ENCODE results near the gene SLC39A3.
A peak's percentile ranks its signal among the peaks of the same experiment; 100 is the strongest.

The SLC39A3 gene

DNA sequence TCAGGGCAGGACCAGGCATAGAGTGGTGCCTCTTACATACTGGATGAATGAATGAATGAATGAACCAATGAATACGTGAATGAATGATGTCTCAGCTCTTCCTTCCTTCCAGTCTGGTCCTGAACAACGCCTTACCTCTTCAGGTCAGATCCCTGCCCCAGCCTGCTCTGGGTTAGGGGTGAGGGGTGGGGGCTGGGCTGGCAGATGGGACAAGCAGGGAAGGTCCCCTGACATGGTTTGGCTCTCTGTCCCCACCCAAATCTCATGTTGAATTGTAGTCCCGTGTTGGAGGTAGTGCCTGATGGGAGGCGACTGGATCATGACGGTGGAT, 28.0 kb downstream of the SLC39A3 start:
- Histone ChIP-seq H3K9me3 (ENCODE audit: low read length) (peaks cover 4% of the 10 kb centered on the region), H4K20me1 (ENCODE audit: insufficient read depth, low read length) (no peaks in the 10 kb centered on the region), H3K27ac (ENCODE audit: low read depth, low read length, poor library complexity, severe bottlenecking) (no peak overlapping the region), H2AFZ (ENCODE audit: low read length) (no peak overlapping the region), H3K9ac (ENCODE audit: low read length) (no peak overlapping the region), H3K79me2 (ENCODE audit: insufficient read depth, low read length) (no peaks in the 10 kb centered on the region), H3K4me2 (ENCODE audit: low read length) (no peak overlapping the region), H3K4me1 (ENCODE audit: insufficient read depth, low read length, severe bottlenecking) (peaks cover 16% of the 10 kb centered on the region), H3F3A (ENCODE audit: insufficient read depth, low read length) (no peaks in the 10 kb centered on the region), H3K4me3 (ENCODE audit: low read depth, low read length, poor library complexity, severe bottlenecking) (no peak overlapping the region), H3K36me3 (ENCODE audit: insufficient read depth, low read length) (no peaks in the 10 kb centered on the region; the same call in 1 of the 2 replicates), H3K9me2 (ENCODE audit: low read depth, low read length) (no peaks in the 10 kb centered on the region), H3K27me3 (ENCODE audit: insufficient read depth, low read length) (peaks cover 7% of the 10 kb centered on the region; the same call in 1 of the 2 replicates)
- no peak for TF ChIP-seq EZH2 (IDR thresholded peaks at IDR 0.05; ENCODE audit: borderline replicate concordance, low read length)
- TF ChIP-seq, protein P1, sequence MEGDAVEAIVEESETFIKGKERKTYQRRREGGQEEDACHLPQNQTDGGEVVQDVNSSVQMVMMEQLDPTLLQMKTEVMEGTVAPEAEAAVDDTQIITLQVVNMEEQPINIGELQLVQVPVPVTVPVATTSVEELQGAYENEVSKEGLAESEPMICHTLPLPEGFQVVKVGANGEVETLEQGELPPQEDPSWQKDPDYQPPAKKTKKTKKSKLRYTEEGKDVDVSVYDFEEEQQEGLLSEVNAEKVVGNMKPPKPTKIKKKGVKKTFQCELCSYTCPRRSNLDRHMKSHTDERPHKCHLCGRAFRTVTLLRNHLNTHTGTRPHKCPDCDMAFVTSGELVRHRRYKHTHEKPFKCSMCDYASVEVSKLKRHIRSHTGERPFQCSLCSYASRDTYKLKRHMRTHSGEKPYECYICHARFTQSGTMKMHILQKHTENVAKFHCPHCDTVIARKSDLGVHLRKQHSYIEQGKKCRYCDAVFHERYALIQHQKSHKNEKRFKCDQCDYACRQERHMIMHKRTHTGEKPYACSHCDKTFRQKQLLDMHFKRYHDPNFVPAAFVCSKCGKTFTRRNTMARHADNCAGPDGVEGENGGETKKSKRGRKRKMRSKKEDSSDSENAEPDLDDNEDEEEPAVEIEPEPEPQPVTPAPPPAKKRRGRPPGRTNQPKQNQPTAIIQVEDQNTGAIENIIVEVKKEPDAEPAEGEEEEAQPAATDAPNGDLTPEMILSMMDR (IDR thresholded peaks at IDR 0.05; ENCODE audit: low read length), result no peak

DNA sequence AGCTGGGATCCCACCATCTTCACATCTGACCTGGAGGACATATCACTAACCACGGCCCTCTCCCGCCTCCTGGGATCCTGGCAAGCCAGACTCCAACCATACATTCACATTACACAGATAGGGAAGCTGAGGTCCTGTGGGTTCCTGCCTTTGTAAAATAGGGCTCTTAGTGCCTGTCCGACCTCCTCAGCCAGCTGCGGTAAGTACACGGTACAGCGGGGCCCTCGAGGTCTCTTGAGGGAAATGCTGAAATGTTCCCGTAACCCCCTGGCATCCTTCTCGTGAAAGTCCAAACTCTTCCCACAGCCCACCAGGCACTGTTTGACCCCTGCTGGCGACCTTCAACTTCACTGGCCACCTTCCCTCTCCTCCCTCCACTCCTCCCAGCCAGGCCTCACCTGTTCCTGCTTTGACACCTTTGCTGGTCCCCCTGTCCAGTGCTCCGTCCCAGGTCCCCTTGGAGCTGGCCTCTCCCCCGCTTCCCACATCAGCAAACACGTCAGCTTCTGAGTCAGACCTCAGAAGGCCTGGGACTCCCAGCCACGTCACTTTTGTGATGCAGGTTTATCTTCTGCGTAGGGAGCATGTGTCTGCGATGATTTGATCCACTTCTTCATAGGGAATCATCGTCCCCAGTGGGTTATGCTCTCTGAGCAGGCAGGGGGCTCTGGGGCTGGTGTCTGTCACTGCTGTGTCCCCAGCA, 28.5 kb downstream of the SLC39A3 start:
- no peaks in the 10 kb centered on the region for H3K9me2 ChIP-seq (ENCODE audit: low read depth, low read length)
- H3K9ac ChIP-seq (ENCODE audit: low read length), result no peak overlapping the region
- H2AFZ ChIP-seq (ENCODE audit: low read length), result no peak overlapping the region
- peaks cover 16% of the 10 kb centered on the region for H3K4me1 ChIP-seq (ENCODE audit: insufficient read depth, low read length, severe bottlenecking)
- H3F3A ChIP-seq (ENCODE audit: insufficient read depth, low read length), result no peaks in the 10 kb centered on the region
- peak overlapping the region; percentile 30; the same call in 1 of the 2 replicates for H3K4me2 ChIP-seq (ENCODE audit: low read length)
- no peaks in the 10 kb centered on the region for H4K20me1 ChIP-seq (ENCODE audit: insufficient read depth, low read length)
- no peaks in the 10 kb centered on the region; the same call in 1 of the 2 replicates for H3K36me3 ChIP-seq (ENCODE audit: insufficient read depth, low read length)
- peaks cover 4% of the 10 kb centered on the region for H3K9me3 ChIP-seq (ENCODE audit: low read length)
- H3K27ac ChIP-seq (ENCODE audit: low read depth, low read length, poor library complexity, severe bottlenecking), result peak overlapping the region; percentile 57
- TF ChIP-seq, protein P1 (IDR thresholded peaks at IDR 0.05; ENCODE audit: low read length), result no peak
- TF ChIP-seq EZH2 (IDR thresholded peaks at IDR 0.05; ENCODE audit: borderline replicate concordance, low read length), result no peak
- H3K79me2 ChIP-seq (ENCODE audit: insufficient read depth, low read length), result no peaks in the 10 kb centered on the region
- H3K4me3 ChIP-seq (ENCODE audit: low read depth, low read length, poor library complexity, severe bottlenecking), result no peak overlapping the region
- H3K27me3 ChIP-seq (ENCODE audit: insufficient read depth, low read length), result peaks cover 7% of the 10 kb centered on the region; the same call in 1 of the 2 replicates

DNA sequence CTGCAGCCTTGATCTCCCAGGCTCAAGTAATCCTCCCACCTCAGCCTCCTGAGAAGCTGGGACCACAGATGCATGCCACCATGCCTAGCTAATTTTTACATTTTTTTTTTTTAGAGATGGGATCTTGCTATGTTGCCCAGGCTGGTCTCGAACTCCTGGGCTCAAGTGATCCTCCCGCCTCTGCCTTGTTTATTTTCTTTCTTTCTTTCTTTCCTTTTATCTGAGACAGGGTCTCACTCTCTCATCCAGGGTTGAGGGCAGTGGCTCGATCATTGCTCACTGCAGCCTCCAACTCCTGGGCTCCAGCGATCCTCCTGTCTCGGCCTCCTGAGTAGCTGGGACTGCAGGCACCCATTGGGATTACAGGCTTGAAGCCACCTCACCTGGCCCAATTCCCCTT, 33.6 kb downstream of the SLC39A3 start:
- Histone ChIP-seq H3K4me1 (ENCODE audit: insufficient read depth, low read length, severe bottlenecking) (peaks cover 12% of the 10 kb centered on the region), H3F3A (ENCODE audit: insufficient read depth, low read length) (no peaks in the 10 kb centered on the region), H2AFZ (ENCODE audit: low read length) (no peak overlapping the region), H3K79me2 (ENCODE audit: insufficient read depth, low read length) (no peaks in the 10 kb centered on the region), H3K36me3 (ENCODE audit: insufficient read depth, low read length) (no peaks in the 10 kb centered on the region), H3K9me2 (ENCODE audit: low read depth, low read length) (no peaks in the 10 kb centered on the region), H3K4me2 (ENCODE audit: low read length) (no peak overlapping the region), H3K9me3 (ENCODE audit: low read length) (no peaks in the 10 kb centered on the region), H4K20me1 (ENCODE audit: insufficient read depth, low read length) (no peaks in the 10 kb centered on the region), H3K9ac (ENCODE audit: low read length) (no peak overlapping the region), H3K27me3 (ENCODE audit: insufficient read depth, low read length) (no peaks in the 10 kb centered on the region), H3K4me3 (ENCODE audit: low read depth, low read length, poor library complexity, severe bottlenecking) (no peak overlapping the region), H3K27ac (ENCODE audit: low read depth, low read length, poor library complexity, severe bottlenecking) (no peak overlapping the region)
- TF ChIP-seq, protein P1 (IDR thresholded peaks at IDR 0.05; ENCODE audit: low read length), result no peak

Data from OCI-LY1 (cell line).